ENCODE results near the gene ACOT6.
A peak's percentile ranks its signal among the peaks of the same experiment; 100 is the strongest.

ACOT6 gene

GRCh38 chr14:73619524-73619923 lies 7.2 kb downstream of the ACOT6 start:
- DNase-seq (ENCODE audit: low spot score), result no peak
- no peak for TF ChIP-seq CTCF (IDR thresholded peaks at IDR 0.05; ENCODE audit: extremely low read depth, missing control alignments)

GRCh38 chr14:73620268-73620667 lies 8.0 kb downstream of the ACOT6 start:
- TF ChIP-seq CTCF (IDR thresholded peaks at IDR 0.05; ENCODE audit: extremely low read depth, missing control alignments), result no peak
- DNase-seq (ENCODE audit: low spot score), result no peak

GRCh38 chr14:73623504-73624054 lies 11.3 kb downstream of the ACOT6 start:
- no peak for TF ChIP-seq CTCF (IDR thresholded peaks at IDR 0.05; ENCODE audit: extremely low read depth, missing control alignments)
- no peak for DNase-seq (ENCODE audit: low spot score)

GRCh38 chr14:73625706-73626105 lies 13.4 kb downstream of the ACOT6 start:
- no peak for DNase-seq (ENCODE audit: low spot score)
- TF ChIP-seq CTCF (IDR thresholded peaks at IDR 0.05; ENCODE audit: extremely low read depth, missing control alignments), result no peak

- no peak for TF ChIP-seq CTCF (IDR thresholded peaks at IDR 0.05; ENCODE audit: extremely low read depth, missing control alignments)
- no peak for DNase-seq (ENCODE audit: low spot score)
Measured at GRCh38 chr14:73627151-73627558, 14.8 kb downstream of the ACOT6 start.

- no peak for TF ChIP-seq CTCF (IDR thresholded peaks at IDR 0.05; ENCODE audit: extremely low read depth, missing control alignments)
- DNase-seq (ENCODE audit: low spot score), result no peak
Measured at GRCh38 chr14:73630009-73630780, 17.9 kb downstream of the ACOT6 start.

- TF ChIP-seq CTCF (IDR thresholded peaks at IDR 0.05; ENCODE audit: extremely low read depth, missing control alignments), result peak; percentile 72
- peak; percentile 84 for DNase-seq (ENCODE audit: low spot score)
Measured at GRCh38 chr14:73633116-73634010, 21.0 kb downstream of the ACOT6 start.

All from GM20000 (cell line).